HL-60/S4 treated with retinoic acid at 250 ng/mL for 4 days and 3 days (cell line): ENCODE data around the gene PTTG1IP.

Experiments
- in situ Hi-C: fragments of 300-500 bp; cut with MboI; formaldehyde crosslinking; loops from 2 replicates; pipeline ENCODE4 v1.7.0; 2022; ENCODE audit warnings: low sequenced_read_pairs

PTTG1IP gene

DNA sequence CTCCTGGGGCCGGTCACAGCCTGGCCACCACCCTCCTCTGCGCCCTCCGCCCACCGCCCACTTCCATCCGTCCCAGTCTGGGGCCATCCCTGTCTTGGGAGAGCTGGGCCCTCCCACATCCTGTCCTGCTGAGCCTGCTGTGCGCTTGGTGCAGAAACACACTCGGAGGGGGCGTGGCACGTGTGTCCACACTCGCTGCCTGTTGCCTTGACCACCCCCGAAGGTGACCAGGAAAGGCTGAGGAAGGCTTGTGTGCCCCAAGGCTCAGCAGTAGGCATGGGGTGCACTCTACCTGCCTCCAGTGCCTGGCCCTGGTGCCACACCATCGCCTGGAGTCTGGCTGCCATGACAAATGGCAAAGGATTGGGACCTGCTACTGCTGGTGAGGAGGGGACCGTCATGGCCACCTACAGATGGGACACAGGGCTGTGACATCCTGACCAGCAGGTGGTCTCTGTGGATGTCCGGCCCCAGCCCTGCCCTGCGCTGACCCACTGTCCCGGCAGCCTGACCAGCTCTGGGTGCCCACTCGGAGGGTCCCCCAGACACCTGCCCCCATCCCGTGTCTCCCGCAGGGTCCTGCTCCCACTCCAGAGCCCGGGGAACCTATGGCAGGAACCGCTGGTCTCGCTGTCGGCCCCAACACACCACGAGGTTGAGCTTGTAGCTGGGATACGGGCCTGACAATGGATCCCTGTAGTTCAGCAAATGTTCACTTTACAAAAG, 23.2 kb upstream of the PTTG1IP start:
- in situ Hi-C loops: no loop called here

DNA sequence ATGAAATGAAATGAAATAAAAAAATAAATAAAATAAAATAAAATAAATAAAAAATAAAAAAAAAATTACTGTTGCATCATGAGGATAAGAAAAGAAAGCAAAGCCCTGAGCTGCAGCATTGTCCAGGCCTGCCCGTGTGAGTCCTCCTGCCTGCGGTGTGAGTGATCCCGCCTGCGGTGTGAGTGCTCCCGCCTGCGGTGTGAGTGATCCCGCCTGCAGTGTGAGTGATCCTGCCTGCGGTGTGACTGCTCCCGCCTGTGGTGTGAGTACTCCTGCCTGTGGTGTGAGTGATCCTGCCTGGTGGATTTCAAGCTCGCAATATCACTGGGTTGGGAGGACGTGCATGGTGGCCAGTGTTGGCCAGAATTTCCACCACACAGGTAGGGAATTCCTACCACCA, 22.4 kb upstream of the PTTG1IP start:
- in situ Hi-C loops: no loop called here

- in situ Hi-C loops: no loop called here
Observed at GRCh38 chr21:44894687-44895302, 21.3 kb upstream of the PTTG1IP start.

GRCh38 chr21:44893948-44894656, 20.6 kb upstream of the PTTG1IP start:
- in situ Hi-C loops: no loop called here

GRCh38 chr21:44893278-44893556, 19.7 kb upstream of the PTTG1IP start:
- in situ Hi-C loops: no loop called here

DNA sequence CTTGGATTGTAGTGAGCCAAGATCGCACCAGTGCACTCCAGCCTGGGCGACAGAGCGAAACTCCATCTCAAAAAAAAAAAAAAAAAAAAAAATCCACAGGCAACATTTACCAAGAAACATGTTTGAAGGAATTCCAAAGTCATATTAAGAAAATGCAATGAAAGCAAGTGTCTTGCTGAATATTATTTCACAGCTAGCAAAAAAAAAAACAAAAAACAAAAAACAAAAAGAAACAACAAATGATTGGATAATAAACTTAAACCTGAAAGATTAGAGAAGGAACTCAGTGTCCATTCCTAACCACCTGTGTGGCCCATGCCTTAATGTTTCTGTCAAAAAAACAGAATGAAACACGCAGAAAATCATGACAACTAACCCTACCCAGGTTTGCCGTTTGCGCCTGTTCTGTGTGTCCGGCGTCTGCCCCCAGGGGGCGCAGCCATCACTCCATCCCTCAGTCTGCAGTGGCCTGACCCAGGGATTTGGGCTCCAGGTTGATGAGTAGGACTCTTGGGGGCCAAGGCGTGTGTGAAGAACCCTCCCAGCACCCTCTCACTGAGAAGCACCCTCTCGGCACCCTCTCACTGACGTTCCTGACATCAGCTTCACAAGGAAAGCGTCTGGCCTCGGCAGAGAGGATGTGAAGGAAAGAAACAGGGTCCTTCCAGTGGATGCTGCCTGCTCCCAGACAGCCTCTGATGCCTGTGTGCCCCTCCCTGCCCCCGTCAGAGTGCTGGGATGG, 19.2 kb upstream of the PTTG1IP start:
- in situ Hi-C loops: no loop called here

DNA sequence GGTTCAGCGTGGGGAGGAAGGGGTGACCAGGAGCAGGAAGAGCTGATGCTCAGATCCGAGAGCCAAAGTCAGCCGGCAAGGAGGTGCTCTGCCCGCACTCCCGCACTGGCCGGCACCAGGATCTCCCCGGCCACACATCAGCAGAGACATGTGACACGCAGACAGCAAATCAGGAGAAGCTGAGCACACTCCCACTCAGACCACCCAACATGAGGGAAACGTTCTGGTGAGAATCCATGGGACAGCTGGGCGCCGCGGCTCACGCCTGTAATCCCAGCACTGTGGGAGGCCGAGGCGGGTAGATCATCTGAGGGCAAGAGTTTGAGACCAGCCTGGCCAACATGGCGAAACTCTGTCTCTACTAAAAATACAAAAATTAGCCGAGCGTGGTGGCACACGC, 18.6 kb upstream of the PTTG1IP start:
- in situ Hi-C loops: no loop called here

DNA sequence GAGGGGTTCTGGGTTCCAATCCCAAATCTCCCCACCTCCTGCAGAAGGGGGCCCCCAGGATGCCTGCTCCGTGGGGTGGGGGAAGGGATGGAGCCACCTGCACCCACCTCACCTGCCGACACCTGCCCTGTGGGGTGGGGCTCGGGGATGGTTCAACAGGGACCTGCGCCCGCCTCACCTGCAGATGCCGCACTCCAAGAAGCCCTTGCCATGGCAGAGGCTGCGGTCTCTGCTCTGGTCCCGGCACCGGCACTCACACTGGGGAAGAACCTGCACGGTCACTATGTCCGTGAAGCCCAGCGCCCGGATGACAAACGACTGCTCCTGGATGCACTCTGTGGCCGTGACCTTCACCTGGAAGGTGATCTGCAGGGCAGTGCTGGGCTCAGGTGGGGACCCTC, 18.1 kb upstream of the PTTG1IP start:
- in situ Hi-C loops: no loop called here

DNA sequence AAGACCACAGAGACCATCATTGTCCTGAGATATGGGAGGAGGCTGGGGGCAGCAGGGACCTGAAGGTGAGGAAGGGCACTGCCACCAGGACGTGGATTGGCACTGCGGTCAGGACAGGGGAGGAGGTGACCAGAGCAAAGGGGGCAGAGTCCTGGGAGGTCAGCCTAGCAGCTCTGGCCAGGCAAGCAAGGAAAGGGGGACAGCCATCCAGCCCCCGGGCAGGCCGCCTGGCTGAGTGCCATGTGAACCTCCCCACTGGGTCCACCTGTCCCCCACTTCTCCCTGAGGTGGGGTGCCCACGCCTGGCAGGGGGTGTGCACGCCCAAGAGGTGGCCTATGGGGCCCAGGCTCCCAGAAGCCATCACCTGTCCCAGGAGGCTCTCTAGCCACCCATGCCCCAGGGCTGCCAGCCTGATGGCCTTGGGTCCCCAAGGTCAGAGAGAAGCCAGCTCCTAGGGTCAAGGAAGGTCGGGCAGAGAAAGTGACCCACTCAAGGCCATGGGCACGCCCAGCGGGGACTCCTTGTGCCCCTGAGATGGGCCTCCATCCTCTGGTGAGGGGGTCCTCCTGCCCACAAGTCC, 17.6 kb upstream of the PTTG1IP start:
- in situ Hi-C loops: no loop called here

- in situ Hi-C loops: no loop called here
Observed at GRCh38 chr21:44890338-44890931, 16.9 kb upstream of the PTTG1IP start.

DNA sequence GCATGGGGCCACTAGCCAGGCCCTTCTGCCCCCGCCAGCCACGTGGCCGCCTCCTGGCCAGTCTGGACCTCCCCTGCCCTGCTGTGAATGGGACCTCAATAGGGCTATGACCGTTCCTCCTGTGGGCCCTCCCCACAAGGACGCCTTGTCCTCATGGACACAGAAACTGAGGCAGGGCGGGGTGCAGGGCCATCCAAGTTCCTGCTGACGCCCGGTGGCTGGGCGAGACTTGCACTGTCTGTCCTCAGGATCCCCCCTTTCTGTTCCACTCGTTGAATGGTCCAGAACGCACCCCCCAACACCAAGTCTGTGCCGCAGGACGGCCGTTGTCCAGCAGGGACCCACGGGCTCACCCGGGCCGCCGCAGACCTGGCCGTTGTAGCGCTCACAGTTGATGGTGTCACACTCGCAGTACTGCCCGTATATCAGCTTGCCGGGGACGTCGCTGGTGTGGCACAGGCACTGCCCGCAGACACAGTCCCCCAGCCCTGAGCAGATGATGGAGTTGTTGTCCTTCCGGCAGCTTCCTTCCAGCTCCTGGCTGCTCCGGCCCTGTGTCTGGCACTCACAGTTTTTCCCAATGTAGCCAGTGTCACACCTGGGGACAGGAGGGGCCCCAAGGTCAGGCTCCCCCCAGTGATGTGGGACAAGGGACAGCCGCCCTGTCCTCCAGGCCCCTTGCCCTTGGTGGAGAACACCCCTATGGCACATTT, 16.3 kb upstream of the PTTG1IP start:
- in situ Hi-C loops: no loop called here

DNA sequence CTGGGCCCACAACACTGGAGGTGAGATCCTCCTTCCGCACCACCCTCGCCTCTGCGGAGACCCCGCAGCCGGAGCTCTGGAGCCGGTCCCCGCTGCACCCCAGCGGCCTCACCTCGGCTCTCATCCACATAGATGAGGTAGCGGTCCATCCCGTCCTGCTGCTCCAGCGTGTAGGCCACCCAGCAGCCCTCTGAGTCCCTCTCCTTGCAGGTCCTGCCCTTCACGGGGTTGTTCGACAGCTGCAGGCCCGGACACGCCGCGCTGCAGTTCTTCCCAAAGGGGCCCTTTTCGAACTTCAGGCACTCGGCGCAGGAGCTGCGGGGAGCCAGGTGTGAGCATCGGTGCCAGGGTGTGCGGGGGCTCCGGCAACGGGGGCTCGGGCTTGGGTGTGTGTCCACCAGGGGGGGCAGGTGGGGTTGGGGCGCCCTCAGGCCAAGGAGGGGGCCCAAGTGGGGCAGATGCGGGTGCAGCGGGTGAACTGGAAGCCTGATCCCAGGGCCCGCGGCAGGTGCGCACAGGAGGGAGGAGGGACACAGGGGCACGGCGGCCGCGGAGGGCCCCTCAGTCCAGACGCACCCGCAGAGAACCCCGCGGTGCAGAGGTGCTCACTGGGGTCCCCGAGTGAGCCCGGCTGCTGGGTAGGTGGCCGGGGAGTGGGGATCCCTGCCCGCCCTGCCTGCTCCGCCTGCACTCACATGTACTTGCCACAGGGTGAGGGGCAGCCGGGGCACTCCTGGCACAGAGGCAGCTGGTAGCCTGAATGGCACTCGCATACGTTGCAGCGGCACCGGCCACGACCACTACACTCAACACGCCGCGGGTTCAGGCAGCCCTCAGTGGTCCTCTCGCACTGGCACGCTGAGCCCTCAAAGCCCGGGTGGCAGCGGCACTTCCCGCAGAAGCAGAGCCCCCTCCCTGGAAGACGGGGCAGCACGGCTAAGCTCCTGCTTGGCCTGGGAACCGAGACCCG, 15.4 kb upstream of the PTTG1IP start:
- in situ Hi-C loops: no loop called here

- in situ Hi-C loops: no loop called here
Observed at GRCh38 chr21:44887807-44888580, 14.5 kb upstream of the PTTG1IP start.

- in situ Hi-C loops: no loop called here
Observed at GRCh38 chr21:44887126-44887806, 13.8 kb upstream of the PTTG1IP start.

DNA sequence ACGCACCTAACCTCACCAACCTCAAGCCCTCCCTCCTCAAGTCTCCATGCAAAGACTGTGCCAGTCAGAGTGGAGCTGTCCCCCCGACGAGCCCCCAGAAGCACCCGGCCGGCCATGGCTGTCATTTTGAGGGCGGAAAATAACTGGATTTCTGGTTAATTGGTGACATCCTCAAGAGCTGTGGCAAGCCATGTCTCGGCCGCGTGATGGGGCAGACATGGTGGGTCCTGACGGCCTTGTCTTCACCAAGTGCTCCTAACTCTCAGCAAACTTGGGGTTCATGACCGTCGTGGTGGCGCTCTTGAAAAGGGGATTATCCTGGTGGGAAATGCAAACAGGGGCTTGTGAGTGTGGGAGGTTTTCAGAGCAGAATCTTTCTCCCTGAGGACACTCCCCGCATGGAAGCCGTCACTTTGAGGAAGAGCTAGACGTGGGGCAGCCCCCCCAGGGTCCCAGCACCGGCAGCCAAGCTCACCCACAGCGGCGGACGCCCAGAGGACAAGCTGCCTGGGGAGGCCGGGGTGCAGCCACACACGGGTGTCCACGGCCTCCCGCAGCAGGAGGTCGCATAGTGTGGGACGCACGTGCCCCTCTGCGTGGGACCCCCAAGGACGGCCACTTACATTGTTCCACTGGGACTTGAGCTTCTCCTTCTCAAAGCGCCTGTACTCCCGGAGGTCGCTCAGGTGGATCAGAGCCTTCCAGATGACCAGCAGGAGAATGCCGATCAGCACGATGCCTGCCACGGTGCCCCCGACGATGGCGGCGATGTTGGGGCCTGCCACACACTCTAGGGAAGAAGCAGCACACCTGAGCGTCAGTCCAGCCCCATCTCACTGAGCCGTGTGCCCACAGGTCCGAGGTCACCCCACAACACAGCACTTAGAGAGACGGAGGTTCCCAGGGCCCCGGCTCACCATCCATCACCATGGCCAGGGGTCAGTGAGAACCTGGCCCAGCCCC, 12.9 kb upstream of the PTTG1IP start:
- in situ Hi-C loops: no loop called here

- in situ Hi-C loops: no loop called here
Observed at GRCh38 chr21:44885615-44886014, 12.1 kb upstream of the PTTG1IP start.

- in situ Hi-C loops: no loop called here
Observed at GRCh38 chr21:44884097-44884496, 10.6 kb upstream of the PTTG1IP start.
